GM19240 (cell line): ENCODE results near the gene ACOX3.
"Not testable (repeated sequence)": the region's sequence is repeated elsewhere in the genome, so short reads cannot be mapped to it uniquely, and the experiment has no call there.

ENCODE experiments used
- DNase-seq: peaks from one replicate; pipeline ENCODE4 v3.0.0; 2011; ENCODE audit warnings: low spot score; ENCODE audit not compliant: insufficient read length

ACOX3 gene

DNA sequence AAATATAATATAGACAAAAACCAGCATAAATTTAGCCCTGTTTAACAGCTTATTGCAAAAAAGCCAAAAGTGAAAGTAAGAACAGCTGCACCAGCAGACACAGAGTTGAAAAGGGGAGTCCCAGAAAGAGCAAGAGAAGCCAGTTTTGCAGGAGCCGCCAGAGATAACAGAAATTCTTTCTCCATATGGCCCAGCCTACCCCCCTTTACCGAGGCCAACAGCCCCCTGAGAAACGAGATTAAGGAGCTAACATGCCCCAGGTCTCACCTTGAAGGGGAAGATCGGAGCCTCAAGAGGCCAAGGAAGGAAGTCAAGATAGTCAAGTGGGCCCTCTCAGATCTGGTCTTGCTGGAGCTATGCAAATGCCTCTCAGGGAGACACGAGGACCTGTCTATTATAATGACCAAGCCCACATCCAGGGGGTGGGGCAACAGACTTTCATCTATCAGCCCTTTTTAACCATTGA lies 4.8 kb downstream of the ACOX3 start:
- DNase-seq: peak; percentile 42

DNA sequence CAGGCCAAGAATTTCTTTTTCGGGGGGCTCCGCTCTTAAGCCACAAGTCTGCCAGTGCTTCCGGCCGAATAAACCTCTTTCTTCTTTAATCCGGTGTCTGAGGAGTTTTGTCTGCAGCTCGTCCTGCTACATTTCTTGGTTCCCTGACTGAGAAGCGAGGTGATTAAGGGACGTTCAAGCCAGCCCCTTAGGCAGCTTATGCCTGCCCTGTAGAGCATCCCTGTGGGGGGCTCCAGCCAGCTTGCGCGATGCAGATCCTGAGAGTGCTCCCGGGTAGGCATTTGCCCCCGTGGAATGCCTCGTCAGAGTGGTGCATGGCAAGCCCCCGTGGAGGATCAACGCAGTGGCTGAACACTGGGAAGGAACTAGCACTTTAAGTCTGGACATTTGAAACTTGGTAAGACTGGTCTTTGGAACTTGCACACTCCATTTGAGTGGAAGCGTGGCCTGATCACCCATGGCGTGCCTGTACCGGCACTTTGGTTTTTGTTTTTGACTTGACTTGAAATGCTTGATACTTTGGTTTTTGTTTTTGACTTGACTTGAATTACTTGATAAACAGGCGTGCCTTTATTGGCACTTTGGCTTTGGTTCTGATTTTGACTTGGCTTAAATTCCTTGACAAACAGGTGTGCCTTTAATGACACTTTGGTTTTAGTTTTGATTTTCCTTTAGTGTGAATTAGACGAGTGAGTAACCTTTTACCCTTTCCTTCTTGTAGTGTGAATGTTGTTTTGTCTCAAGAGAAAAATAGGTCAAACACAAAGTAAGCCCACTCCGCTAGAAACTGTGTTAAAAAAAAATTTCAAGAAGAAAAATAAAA lies 6.1 kb downstream of the ACOX3 start:
- no peak for DNase-seq

- DNase-seq: no peak
These were observed 7.4 kb downstream of the ACOX3 start for GRCh38 chr4:8433136-8433535.

GRCh38 chr4:8431553-8431952 lies 9.0 kb downstream of the ACOX3 start:
- no peak for DNase-seq

- peak; percentile 66 for DNase-seq
These were observed 12.0 kb downstream of the ACOX3 start for GRCh38 chr4:8428288-8429097.

GRCh38 chr4:8427761-8428287 lies 12.7 kb downstream of the ACOX3 start:
- DNase-seq: no peak

GRCh38 chr4:8427262-8427661 lies 13.3 kb downstream of the ACOX3 start:
- DNase-seq: no peak

GRCh38 chr4:8422786-8423185 lies 17.7 kb downstream of the ACOX3 start:
- no peak for DNase-seq

- DNase-seq: no peak
These were observed 18.2 kb downstream of the ACOX3 start for GRCh38 chr4:8422327-8422726.

DNA sequence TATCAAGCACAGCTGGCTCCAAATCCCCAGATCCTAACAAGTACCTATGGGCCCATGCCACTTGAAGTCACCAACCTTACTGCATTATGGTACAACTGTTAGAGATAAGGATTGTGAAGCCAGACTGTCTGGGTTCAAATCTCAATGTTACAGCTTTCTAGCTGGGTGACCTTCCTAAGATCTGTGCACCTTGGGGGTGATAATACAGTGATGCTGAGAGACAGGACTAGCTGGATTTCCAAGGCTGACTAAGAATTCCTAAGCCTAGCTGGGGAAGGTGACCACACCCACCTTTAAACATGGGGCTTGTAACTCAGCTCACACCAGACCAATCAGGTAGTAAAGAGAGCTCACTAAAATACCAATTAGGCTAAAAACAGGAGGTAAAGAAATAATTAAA lies 20.4 kb downstream of the ACOX3 start:
- DNase-seq: not testable (repeated sequence)

GRCh38 chr4:8419222-8420041 lies 21.1 kb downstream of the ACOX3 start:
- DNase-seq: no peak

GRCh38 chr4:8417071-8417614 lies 23.4 kb downstream of the ACOX3 start:
- DNase-seq: no peak

DNA sequence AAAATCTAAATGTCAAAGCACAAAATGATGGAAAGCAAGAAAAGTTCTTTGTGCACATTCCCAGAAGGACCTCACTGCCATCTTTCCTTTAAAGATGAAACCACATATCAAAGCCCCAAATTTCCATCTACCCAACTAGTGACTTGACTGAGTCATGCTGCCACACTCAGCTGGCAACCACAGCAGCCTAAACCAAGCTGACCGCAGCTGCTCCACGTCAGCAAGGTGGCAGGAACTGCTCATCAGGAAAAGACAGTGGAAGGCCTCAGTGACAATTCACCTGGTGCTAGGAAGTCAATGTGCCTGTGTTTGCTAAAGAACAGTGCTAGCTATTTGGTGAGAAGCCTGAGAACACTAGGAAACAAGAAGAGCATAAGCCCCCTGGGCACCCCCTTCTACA lies 26.1 kb downstream of the ACOX3 start:
- no peak for DNase-seq

GRCh38 chr4:8412288-8412687 lies 28.2 kb downstream of the ACOX3 start:
- DNase-seq: no peak

DNA sequence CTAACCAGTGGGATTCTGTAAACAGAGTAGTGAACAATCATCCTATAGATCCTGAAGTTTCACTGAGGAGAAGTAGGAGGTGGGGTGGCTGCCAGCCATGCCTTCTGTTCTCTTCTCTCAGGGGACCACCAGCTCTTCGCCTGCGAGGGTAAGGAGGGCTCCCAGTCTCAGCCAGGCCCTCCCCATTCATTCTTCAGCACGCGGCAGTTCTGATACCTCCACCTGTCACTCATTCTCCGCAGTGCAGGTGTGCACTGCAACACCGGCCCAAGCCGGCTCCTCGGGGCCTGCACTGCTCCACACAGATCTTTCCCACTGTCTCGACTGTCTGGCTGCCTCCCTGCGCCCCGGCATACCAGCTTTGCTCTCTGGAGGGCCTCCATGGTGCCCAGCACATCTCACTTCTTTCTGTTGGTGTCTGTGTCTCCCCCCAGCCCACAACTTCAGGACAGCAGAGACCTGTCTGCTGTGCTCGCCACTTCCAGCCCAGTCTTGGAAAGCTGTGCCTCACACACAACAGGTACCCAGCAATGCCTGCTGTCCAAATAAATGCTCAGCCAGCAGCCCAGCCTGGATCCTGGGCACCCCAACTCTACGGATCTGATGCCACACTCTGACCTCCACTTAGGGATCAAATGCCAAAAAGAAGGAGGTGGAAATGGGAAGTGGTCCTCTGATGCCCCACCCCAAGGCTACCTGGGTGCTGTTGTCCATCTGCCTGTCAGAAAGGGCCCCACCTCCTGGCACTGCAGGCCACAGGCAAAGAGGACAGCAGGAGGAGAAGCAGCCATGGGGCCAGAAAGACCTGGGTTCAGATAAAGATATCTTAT lies 29.0 kb downstream of the ACOX3 start:
- DNase-seq: no peak

- no peak for DNase-seq
These were observed 29.8 kb downstream of the ACOX3 start for GRCh38 chr4:8410641-8411271.

- no peak for DNase-seq
These were observed 30.4 kb downstream of the ACOX3 start for GRCh38 chr4:8410066-8410625.

- no peak for DNase-seq
These were observed 31.1 kb downstream of the ACOX3 start for GRCh38 chr4:8409264-8410065.

GRCh38 chr4:8407756-8408155 lies 32.8 kb downstream of the ACOX3 start:
- DNase-seq: no peak
